ENCODE data around the gene KIAA1549.
"Not testable (repeated sequence)": the region's sequence is repeated elsewhere in the genome, so short reads cannot be mapped to it uniquely, and the experiment has no call there.

Gene KIAA1549

GRCh38 chr7:138814816-138815332 lies 166.3 kb downstream of the KIAA1549 start:
- in situ Hi-C loops (cut with HindIII; ENCODE audit: low sequenced_read_pairs) = no loop called here
- no peak for DNase-seq (ENCODE audit: low read depth)
- no peak overlapping the region for H3K4me3 ChIP-seq (ENCODE audit: low read depth, low read length)
- no peak for TF ChIP-seq CTCF (IDR thresholded peaks at IDR 0.05; ENCODE audit: low read depth, low read length, missing control alignments)

- TF ChIP-seq CTCF (IDR thresholded peaks at IDR 0.05; ENCODE audit: low read depth, low read length, missing control alignments) = no peak
- DNase-seq (ENCODE audit: low read depth) = no peak
- in situ Hi-C loops (cut with HindIII; ENCODE audit: low sequenced_read_pairs) = no loop called here
Observed at GRCh38 chr7:138813945-138814344, 167.2 kb downstream of the KIAA1549 start.

DNA sequence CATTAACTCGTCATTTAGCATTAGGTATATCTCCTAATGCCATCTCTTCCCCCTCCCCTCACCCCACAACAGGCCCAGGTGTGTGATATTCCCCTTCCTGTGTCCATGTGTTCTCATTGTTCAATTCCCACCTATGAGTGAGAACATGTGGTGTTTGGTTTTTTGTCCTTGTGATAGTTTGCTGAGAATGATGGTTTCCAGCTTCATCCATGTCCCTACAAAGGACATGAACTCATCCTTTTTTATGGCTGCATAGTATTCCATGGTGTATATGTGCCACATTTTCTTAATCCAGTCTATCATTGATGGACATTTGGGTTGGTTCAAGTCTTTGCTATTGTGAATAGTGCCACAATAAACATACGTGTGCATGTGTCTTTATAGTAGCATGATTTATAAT lies 169.9 kb downstream of the KIAA1549 start:
- H3K4me3 ChIP-seq (ENCODE audit: low read depth, low read length); DNase-seq (ENCODE audit: low read depth); in situ Hi-C loops (cut with HindIII; ENCODE audit: low sequenced_read_pairs): not testable (repeated sequence)

More at GRCh38 chr7:138813945-138814344, 167.2 kb downstream of the KIAA1549 start:
- no peak overlapping the region for H3K4me3 ChIP-seq (ENCODE audit: low read depth, low read length)

GRCh38 chr7:138809346-138809745 lies 171.8 kb downstream of the KIAA1549 start:
- no peak overlapping the region for H3K4me3 ChIP-seq (ENCODE audit: low read depth, low read length)
- no peak for TF ChIP-seq CTCF (IDR thresholded peaks at IDR 0.05; ENCODE audit: low read depth, low read length, missing control alignments)
- DNase-seq (ENCODE audit: low read depth) = no peak
- in situ Hi-C loops (cut with HindIII; ENCODE audit: low sequenced_read_pairs) = no loop called here

DNA sequence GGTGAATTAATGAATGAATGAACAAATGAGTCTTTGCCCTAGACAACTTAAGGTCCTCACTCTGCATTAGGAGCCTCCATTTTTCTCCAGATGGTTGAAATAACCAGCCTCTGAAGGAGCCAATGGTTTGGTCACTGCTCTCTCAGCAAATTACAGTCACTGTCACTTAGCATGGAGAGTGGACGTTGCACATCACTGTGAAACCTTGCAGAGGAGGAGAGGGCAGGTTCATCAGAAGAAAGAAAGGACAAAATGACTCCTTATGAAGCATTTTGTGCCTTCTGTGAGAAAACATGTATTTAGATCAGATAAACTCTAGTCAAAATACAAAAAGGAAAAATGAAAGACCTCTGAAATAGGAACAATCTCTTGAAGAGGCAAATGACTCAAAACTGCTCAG lies 176.6 kb downstream of the KIAA1549 start:
- in situ Hi-C loops (cut with HindIII; ENCODE audit: low sequenced_read_pairs) = loop anchor here (5.0 kb wide), 1 partner anchor 42 kb away; no protein-coding TSS in a partner anchor
- no peak for DNase-seq (ENCODE audit: low read depth)
- no peak overlapping the region for H3K4me3 ChIP-seq (ENCODE audit: low read depth, low read length)
- TF ChIP-seq CTCF (IDR thresholded peaks at IDR 0.05; ENCODE audit: low read depth, low read length, missing control alignments) = no peak

- no peak for DNase-seq (ENCODE audit: low read depth)
- TF ChIP-seq CTCF (IDR thresholded peaks at IDR 0.05; ENCODE audit: low read depth, low read length, missing control alignments) = no peak
- no peak overlapping the region for H3K4me3 ChIP-seq (ENCODE audit: low read depth, low read length)
- in situ Hi-C loops (cut with HindIII; ENCODE audit: low sequenced_read_pairs) = loop anchor here (5.0 kb wide), 1 partner anchor 40 kb away; no protein-coding TSS in a partner anchor
Observed at GRCh38 chr7:138802706-138803105, 178.5 kb downstream of the KIAA1549 start.

- no peak for TF ChIP-seq CTCF (IDR thresholded peaks at IDR 0.05; ENCODE audit: low read depth, low read length, missing control alignments)
- in situ Hi-C loops (cut with HindIII; ENCODE audit: low sequenced_read_pairs) = loop anchor here (5.0 kb wide), 1 partner anchor 39 kb away; no protein-coding TSS in a partner anchor
- H3K4me3 ChIP-seq (ENCODE audit: low read depth, low read length) = no peak overlapping the region
- no peak for DNase-seq (ENCODE audit: low read depth)
Observed at GRCh38 chr7:138801256-138801655, 179.9 kb downstream of the KIAA1549 start.
